Esophagus (tissue), 2 donors: ENCODE measurements around the gene NRDC. TPM values are rescaled to one million over a fixed set of nuclear protein-coding genes. Genes with fewer than 3 reads are reported as not detected.

Experiments
- H3K27ac ChIP-seq, 2 donors: one replicate each; pipeline ENCODE4 v1.5.1; 2013; ENCODE audit warnings: low read depth in 2 of 2, mild to moderate bottlenecking in 2 of 2, inconsistent platforms in 1 of 2, low read length in 1 of 2, moderate library complexity in 1 of 2
- H3K27me3 ChIP-seq, 2 donors: one replicate each; pipeline ENCODE4 v1.6.1; 2013; ENCODE audit warnings: low read length in 2 of 2, control low read depth in 1 of 2, mild to moderate bottlenecking in 1 of 2; ENCODE audit not compliant: insufficient read depth in 2 of 2, control insufficient read depth in 1 of 2
- H3K36me3 ChIP-seq, 2 donors: one replicate each; pipeline ENCODE4 v1.6.1; 2013; ENCODE audit warnings: low read length in 1 of 2; ENCODE audit not compliant: control insufficient read depth in 2 of 2, insufficient read depth in 2 of 2
- H3K4me1 ChIP-seq, 2 donors: one replicate each; pipeline ENCODE4 v1.6.1; 2013; ENCODE audit warnings: low read length in 1 of 2; ENCODE audit not compliant: control insufficient read depth in 2 of 2, insufficient read depth in 2 of 2
- H3K4me3 ChIP-seq, 2 donors: one replicate each; pipeline ENCODE4 v1.5.1; 2013; ENCODE audit warnings: low read length in 2 of 2, mild to moderate bottlenecking in 2 of 2, low read depth in 1 of 2, moderate library complexity in 1 of 2
- H3K9me3 ChIP-seq, 2 donors: one replicate each; pipeline ENCODE4 v1.6.1; 2013; ENCODE audit warnings: mild to moderate bottlenecking in 2 of 2, low read depth in 1 of 2, low read length in 1 of 2, moderate library complexity in 1 of 2; ENCODE audit not compliant: control insufficient read depth in 2 of 2, insufficient read depth in 1 of 2
- WGBS, 2 donors: extraction: QIAGEN DNeasy Blood & Tissue Kit; methylation state at CpG; one replicate each; pipeline ENCODE4 v1.1.7; 2013; 5-methylcytosine and 5-hydroxymethylcytosine counted together
- polyA plus RNA-seq, 2 donors: library from polyadenylated mRNA; stranded (reverse); fragments of 200-250 nt; gene quantifications; one replicate each; pipeline ENCODE4 v1.2.3, GENCODE V29; 2013
- donor health status: healthy with polysubstance abuse.
- donor health status: Bipolar disorder and iron deficiency.

Gene NRDC
- polyA plus RNA-seq, 2 donors, result 51.3 to 78.1 TPM

DNA sequence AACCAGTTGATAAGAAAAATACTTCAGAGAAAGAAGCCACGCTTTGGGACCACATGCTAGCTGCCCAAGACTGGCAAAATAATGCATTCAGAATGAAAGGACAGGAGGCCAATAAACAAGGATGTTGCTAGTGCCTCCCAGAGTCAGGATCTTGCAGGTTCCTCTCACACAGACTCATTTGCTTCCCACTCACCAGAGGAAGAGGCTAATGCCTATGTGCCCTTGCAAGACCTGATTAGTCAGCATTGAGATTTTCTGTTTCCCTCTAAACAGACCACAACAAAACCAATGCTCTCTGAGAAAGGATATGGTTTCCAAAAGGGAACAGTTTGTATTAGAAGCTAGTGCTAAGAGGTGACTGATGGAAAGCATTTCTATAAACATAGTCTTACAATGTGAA is 85.7 kb downstream of the NRDC start:
- Histone ChIP-seq H3K4me1 (peaks cover 0 to 2% of the 10 kb centered on the region in 2 donors), H3K36me3 (peaks cover 25 to 29% of the 10 kb centered on the region in 2 donors), H3K9me3 (no peaks in the 10 kb centered on the region), H3K4me3 (no peak overlapping the region), H3K27me3 (no peaks in the 10 kb centered on the region), H3K27ac (no peak overlapping the region)
- WGBS, 2 donors, result 90 to 93% methylated on average over 1 of the region's 1 CpG

DNA sequence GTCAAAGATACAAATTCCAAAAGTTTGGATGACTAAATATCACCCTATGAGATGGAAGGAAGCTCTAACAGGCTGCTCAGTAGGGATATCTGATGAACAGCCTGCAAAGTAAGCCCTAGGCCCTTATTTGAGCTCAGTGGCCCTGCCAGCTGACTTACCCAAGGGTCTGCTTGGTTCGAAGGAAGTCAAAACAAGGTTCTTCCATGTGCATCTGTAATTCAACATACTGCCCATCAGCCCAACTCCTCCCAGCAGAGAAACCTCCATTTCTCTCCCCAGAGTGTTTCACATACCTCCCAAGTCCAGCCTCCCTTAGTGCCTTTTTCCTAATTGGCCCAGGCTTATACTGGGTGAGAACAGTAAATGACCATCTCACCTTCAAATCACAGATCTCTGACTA is 86.6 kb downstream of the NRDC start:
- Histone ChIP-seq H3K4me3 (no peak overlapping the region), H3K9me3 (no peaks in the 10 kb centered on the region), H3K36me3 (peaks cover 25 to 28% of the 10 kb centered on the region in 2 donors), H3K27ac (no peak overlapping the region), H3K4me1 (peaks cover 0 to 2% of the 10 kb centered on the region in 2 donors), H3K27me3 (no peaks in the 10 kb centered on the region)
- WGBS, 2 donors, result 93 to 100% methylated on average over 1 of the region's 1 CpG

DNA sequence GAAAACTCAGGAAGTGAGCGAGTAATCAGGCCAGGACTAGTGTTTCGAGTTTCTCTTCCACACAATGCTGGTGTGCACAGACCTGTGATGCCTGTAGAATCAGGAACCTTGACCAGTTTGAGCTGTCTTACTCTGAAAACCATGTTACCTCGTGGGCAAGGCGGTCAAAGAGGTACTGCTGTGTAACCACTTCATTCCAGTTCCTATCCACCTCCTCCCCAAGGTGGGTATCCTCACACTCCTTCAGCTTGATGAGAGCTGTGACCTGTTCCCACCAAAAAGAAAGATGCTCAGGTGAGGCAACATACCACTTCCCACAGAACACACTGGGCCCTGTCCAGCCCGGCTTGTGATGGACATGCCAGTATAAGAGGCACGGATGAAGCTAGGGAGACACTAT is 88.1 kb downstream of the NRDC start:
- Histone ChIP-seq H3K9me3 (no peaks in the 10 kb centered on the region), H3K27ac (no peak overlapping the region), H3K36me3 (peaks cover 31 to 32% of the 10 kb centered on the region in 2 donors), H3K27me3 (no peaks in the 10 kb centered on the region), H3K4me3 (no peak overlapping the region), H3K4me1 (peaks cover 0 to 2% of the 10 kb centered on the region in 2 donors)
- WGBS, 2 donors, result 92% methylated on average over 6 of the region's 6 CpGs

DNA sequence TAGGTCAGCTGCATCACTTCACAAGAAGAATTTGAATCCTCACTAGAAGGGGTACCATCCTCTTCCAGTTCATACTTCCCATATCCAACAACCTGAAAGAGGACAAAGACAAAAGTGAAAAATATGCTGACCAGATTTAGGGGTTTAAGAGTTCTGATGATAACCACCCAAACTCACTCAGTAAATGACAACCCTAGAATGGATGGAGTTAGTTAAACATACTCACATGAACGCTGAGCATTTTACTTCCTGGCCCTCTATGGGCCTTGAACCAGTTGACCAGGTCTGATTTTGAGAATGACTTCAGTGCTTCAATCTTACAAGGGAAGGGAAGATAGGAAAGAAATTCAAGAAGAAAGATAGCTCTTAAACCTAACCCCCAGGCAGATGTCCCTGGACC is 89.2 kb downstream of the NRDC start:
- H3K4me1 ChIP-seq, result peaks cover 0 to 2% of the 10 kb centered on the region in 2 donors
- peaks cover 32 to 35% of the 10 kb centered on the region in 2 donors for H3K36me3 ChIP-seq
- 88 to 92% methylated on average over 1 of the region's 1 CpG for WGBS, 2 donors
- no peaks in the 10 kb centered on the region for H3K27me3 ChIP-seq
- H3K27ac ChIP-seq, result no peak overlapping the region
- no peaks in the 10 kb centered on the region for H3K9me3 ChIP-seq
- no peak overlapping the region for H3K4me3 ChIP-seq

DNA sequence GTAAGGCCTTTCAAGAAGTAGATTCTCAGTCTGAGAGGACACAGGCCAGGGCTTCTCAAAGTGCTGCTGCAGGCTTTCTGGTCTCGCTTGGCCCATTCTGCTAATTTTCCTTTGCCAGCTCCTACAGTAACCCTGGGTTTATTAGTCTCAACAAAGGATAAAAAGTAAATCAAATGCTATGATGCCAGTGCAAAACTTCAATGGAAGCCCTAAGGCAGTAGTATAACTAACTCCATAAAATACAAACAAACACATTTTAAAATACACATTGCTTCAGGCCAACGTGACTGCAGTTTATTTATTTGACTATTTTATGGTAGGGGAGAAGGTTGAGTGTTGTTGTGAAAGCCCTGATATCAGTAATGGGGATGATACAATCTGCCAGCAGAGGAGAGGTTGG is 89.6 kb downstream of the NRDC start:
- 63 to 76% methylated on average over 2 of the region's 2 CpGs for WGBS, 2 donors
- H3K9me3 ChIP-seq, result no peaks in the 10 kb centered on the region
- H3K27ac ChIP-seq, result no peak overlapping the region
- H3K27me3 ChIP-seq, result no peaks in the 10 kb centered on the region
- peaks cover 32 to 35% of the 10 kb centered on the region in 2 donors for H3K36me3 ChIP-seq
- H3K4me1 ChIP-seq, result peaks cover 0 to 2% of the 10 kb centered on the region in 2 donors
- H3K4me3 ChIP-seq, result no peak overlapping the region

DNA sequence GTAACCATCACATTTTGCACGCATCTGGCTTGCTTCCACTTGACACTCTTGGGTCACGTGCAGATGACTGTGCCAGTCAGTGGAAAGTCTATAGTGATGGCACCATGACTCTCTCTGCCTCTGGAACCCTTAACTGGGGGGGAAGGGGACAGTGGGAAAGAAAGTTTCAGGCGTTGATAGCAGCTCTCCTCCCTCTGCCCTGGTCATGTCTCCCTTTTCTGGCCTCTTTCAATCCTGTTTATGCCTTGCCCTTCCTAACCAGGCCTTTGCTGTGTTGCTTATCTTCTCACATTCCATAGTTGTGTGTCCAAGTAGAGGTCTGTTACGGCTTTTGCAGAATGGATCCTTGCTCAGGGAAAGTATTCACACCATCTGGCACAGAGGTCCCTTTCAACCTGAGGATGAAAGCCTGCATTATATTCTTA is 93.5 kb downstream of the NRDC start:
- Histone ChIP-seq H3K27me3 (no peaks in the 10 kb centered on the region), H3K36me3 (peaks cover 11 to 16% of the 10 kb centered on the region in 2 donors), H3K9me3 (no peaks in the 10 kb centered on the region), H3K4me1 (no peaks in the 10 kb centered on the region), H3K27ac (no peak overlapping the region), H3K4me3 (no peak overlapping the region)
- WGBS, 2 donors, result 83 to 87% methylated on average over 4 of the region's 4 CpGs

DNA sequence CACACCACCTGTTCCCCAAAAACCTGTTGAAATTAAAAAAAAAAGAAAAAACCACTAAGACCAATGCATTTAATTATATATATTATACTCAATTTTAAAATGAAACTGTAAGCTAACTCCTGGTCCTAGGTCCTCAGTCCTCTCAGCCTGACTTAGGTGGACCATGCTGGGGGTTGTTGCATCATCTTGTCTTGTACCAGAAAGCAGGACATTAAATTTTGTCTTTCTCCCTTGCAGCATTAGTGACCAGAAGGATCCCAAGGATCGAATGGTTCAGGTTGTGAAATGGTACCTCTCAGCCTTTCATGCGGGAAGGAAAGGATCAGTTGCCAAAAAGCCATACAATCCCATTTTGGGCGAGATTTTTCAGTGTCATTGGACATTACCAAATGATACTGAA is 97.6 kb downstream of the NRDC start:
- no peaks in the 10 kb centered on the region for H3K4me1 ChIP-seq
- H3K27ac ChIP-seq, result no peak overlapping the region
- 96 to 98% methylated on average over 3 of the region's 3 CpGs for WGBS, 2 donors
- no peaks in the 10 kb centered on the region for H3K9me3 ChIP-seq
- no peak overlapping the region for H3K4me3 ChIP-seq
- H3K27me3 ChIP-seq, result no peaks in the 10 kb centered on the region
- H3K36me3 ChIP-seq, result peaks cover 5 to 11% of the 10 kb centered on the region in 2 donors

DNA sequence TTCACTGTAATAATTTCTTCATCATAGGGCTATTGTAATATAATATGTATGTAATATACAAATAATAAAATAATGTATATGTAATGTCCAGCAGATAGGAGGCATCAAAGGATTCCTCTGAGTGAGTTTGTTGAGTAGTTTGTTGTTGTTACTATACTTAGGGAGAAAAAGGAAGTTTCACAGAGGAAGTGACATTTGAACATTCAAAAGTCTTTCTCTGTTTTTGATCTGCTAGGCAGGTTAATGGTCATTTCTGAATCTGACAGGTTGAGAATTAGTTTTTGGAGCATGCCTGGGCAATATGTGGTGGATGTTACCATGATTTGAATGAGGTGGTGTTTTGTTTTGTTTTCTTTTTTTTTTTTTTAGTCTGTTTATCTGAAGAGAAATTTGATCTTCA is 102.1 kb downstream of the NRDC start:
- Histone ChIP-seq H3K27ac (no peak overlapping the region), H3K9me3 (no peaks in the 10 kb centered on the region), H3K4me1 (no peaks in the 10 kb centered on the region), H3K4me3 (no peak overlapping the region), H3K36me3 (peaks cover 2 to 5% of the 10 kb centered on the region in 2 donors), H3K27me3 (no peaks in the 10 kb centered on the region)

DNA sequence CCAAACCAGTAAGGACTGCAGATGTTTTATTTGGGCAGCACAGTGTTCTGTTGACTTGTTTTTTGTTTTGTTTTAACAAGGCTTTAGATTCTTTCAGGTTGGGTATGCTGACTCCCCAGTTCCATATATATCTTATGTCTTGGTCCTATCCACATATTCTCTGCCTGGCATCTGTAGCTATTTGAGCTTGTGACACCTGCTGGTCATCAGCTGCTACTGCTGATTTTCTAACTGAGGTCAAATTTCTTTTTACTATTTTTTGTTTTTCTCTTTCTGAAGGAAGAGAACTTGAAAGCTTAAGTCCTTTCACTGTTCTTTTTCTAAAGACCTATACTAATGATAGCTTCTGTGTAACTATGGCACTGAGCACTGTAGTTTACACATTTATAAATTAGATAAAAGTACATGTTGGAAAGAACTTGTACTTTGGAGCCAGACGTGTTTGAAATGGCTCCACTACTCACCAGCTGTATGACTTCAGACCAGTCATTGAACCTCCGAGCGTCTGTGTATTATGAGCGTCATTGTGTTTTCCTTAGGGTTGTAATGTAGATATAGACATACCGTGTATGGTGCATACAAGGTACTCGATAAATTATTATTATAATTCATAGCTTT is 109.4 kb downstream of the NRDC start:
- WGBS, 2 donors, result 68% methylated on average over 6 of the region's 6 CpGs
- H3K27me3 ChIP-seq, result no peaks in the 10 kb centered on the region
- no peaks in the 10 kb centered on the region for H3K9me3 ChIP-seq
- no peak overlapping the region for H3K4me3 ChIP-seq
- no peak overlapping the region for H3K27ac ChIP-seq
- peaks cover 2 to 5% of the 10 kb centered on the region in 2 donors for H3K36me3 ChIP-seq
- H3K4me1 ChIP-seq, result no peaks in the 10 kb centered on the region

DNA sequence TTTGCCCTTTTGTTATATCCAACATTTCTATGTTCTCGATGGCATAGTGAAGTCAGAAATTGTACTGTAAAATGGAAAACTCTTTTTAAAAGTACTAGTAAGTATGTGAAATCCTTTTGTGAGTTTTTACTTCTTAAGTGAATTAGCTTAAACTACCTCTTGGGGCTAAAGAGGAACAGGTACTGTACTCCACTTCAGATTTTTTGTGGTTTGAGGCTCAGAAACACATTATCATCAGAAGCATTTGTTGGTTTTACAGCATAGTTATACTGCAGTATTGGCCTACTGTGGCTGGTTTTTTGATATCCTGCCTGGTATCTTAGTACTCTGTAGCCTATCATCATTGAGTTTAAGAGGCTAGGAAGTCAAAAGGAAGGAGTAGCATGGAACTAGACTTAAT is 117.2 kb downstream of the NRDC start:
- Histone ChIP-seq H3K4me3 (no peak overlapping the region), H3K4me1 (no peaks in the 10 kb centered on the region), H3K36me3 (no peaks in the 10 kb centered on the region), H3K27ac (no peak overlapping the region), H3K27me3 (no peaks in the 10 kb centered on the region), H3K9me3 (no peaks in the 10 kb centered on the region)
- 93% methylated on average over 1 of the region's 1 CpG for WGBS, 2 donors
